GM21723 (cell line): ENCODE measurements around the gene PJVK.
"Not testable (repeated sequence)": the region's sequence is repeated elsewhere in the genome, so short reads cannot be mapped to it uniquely, and the experiment has no call there.

Experiments used
- ATAC-seq: cut with Tn5 transposase; IDR thresholded peaks from one replicate; pipeline ENCODE4 v1.9.1; 2021; ENCODE audit warnings: mild to moderate bottlenecking, moderate library complexity; ENCODE audit not compliant: unreplicated experiment

PJVK gene

GRCh38 chr2:178429336-178429735 is 21.8 kb upstream of the PJVK start:
- ATAC-seq: no peak

GRCh38 chr2:178436662-178437061 is 14.5 kb upstream of the PJVK start:
- ATAC-seq: no peak

- no peak for ATAC-seq
Observed at GRCh38 chr2:178441426-178441825, 9.8 kb upstream of the PJVK start.

- no peak for ATAC-seq
Observed at GRCh38 chr2:178448968-178449661, 2.1 kb upstream of the PJVK start.

- ATAC-seq: peak; percentile 9
Observed at GRCh38 chr2:178449700-178450523, 1.3 kb upstream of the PJVK start.

- ATAC-seq: peak; percentile 49
Observed at GRCh38 chr2:178450524-178450773, 729 bp upstream of the PJVK start.

- no peak for ATAC-seq
Observed at GRCh38 chr2:178452334-178452733, 1.2 kb downstream of the PJVK start.

GRCh38 chr2:178452870-178453269 is 1.7 kb downstream of the PJVK start:
- ATAC-seq: no peak

GRCh38 chr2:178455947-178456346 is 4.8 kb downstream of the PJVK start:
- no peak for ATAC-seq

- ATAC-seq: no peak
Observed at GRCh38 chr2:178457390-178457886, 6.3 kb downstream of the PJVK start.

GRCh38 chr2:178469219-178469849 is 18.2 kb downstream of the PJVK start:
- ATAC-seq: no peak

GRCh38 chr2:178471313-178471712 is 20.1 kb downstream of the PJVK start:
- not testable (repeated sequence) for ATAC-seq

- no peak for ATAC-seq
Observed at GRCh38 chr2:178473373-178473772, 22.2 kb downstream of the PJVK start.

- ATAC-seq: no peak
Observed at GRCh38 chr2:178473931-178474330, 22.8 kb downstream of the PJVK start.

GRCh38 chr2:178474560-178474959 is 23.4 kb downstream of the PJVK start:
- ATAC-seq: no peak

- ATAC-seq: no peak
Observed at GRCh38 chr2:178476477-178476876, 25.3 kb downstream of the PJVK start.

- no peak for ATAC-seq
Observed at GRCh38 chr2:178477443-178478129, 26.4 kb downstream of the PJVK start.

- no peak for ATAC-seq
Observed at GRCh38 chr2:178478130-178478438, 26.9 kb downstream of the PJVK start.

GRCh38 chr2:178478439-178479274 is 27.5 kb downstream of the PJVK start, which contains the start of gene FKBP7:
TSS of gene FKBP7 (minus strand) at chr2:178478600. CDS start at chr2:178478499, 101 bp downstream.
- ATAC-seq: peak; percentile 56

GRCh38 chr2:178479275-178479616 is 28.1 kb downstream of the PJVK start:
- no peak for ATAC-seq
